H1 (cell line): Measurements from ENCODE around the gene MINDY1. TPM values are rescaled to one million over a fixed set of nuclear protein-coding genes. Genes with fewer than 3 reads are reported as not detected.

ENCODE experiments used
- CTCF ChIA-PET: fragments of 300-600 bp; sonication (Branson Sonifier 250); formaldehyde crosslinking; loops from one replicate; lab custom pipeline; 2021; ENCODE audit not compliant: partially characterized antibody; lab: Charles Lee
- POLR2A ChIA-PET: fragments of 300-600 bp; sonication (Branson Sonifier 250); formaldehyde crosslinking; loops from one replicate; lab custom pipeline; 2021; ENCODE audit warnings: inconsistent platforms; ENCODE audit not compliant: partially characterized antibody; lab: Charles Lee
- DNase-seq, 2 experiments: peaks; one replicate each; pipeline versions ENCODE4 v3.0.0 to v3.0.0-alpha.2; 2010 to 2022; ENCODE audit warnings: low spot score in 2 of 2, low read depth in 1 of 2, mixed read lengths in 1 of 2
- FAIRE-seq: peaks from 2 replicates; lab custom pipeline; 2011; peaks lifted over from hg19 to GRCh38; lab: Jason Lieb, UNC
- H2AFZ ChIP-seq: 2 replicates; pipeline ENCODE4 v1.8.1; 2012; ENCODE audit warnings: low read length, inconsistent platforms
- H2AK5ac ChIP-seq: 2 replicates; pipeline ENCODE4 v1.6.1; 2013; ENCODE audit warnings: low read depth, low read length
- H2BK120ac ChIP-seq: replicated peaks from 2 replicates; pipeline ENCODE3; 2013; ENCODE audit warnings: low read depth, low read length, inconsistent platforms
- H2BK12ac ChIP-seq: 2 replicates; pipeline ENCODE4 v1.6.1; 2013; ENCODE audit warnings: low read depth, low read length
- H2BK15ac ChIP-seq: 2 replicates; pipeline ENCODE4 v1.6.1; 2013; ENCODE audit warnings: low read length
- H2BK20ac ChIP-seq: 2 replicates; pipeline ENCODE4 v1.6.1; 2013; ENCODE audit warnings: low read length
- H2BK5ac ChIP-seq: 2 replicates; pipeline ENCODE4 v1.6.1; 2013; ENCODE audit warnings: low read depth, low read length
- H3K14ac ChIP-seq: 2 replicates; pipeline ENCODE4 v1.6.1; 2013; ENCODE audit warnings: inconsistent platforms; ENCODE audit not compliant: insufficient read length
- H3K18ac ChIP-seq: 2 replicates; pipeline ENCODE4 v1.6.1; 2013; ENCODE audit warnings: low read length; ENCODE audit errors: extremely low read depth
- H3K23ac ChIP-seq: 2 replicates; pipeline ENCODE4 v1.6.1; 2013; ENCODE audit warnings: inconsistent platforms; ENCODE audit not compliant: insufficient read length
- H3K23me2 ChIP-seq: 2 replicates; pipeline ENCODE4 v1.6.1; 2013; ENCODE audit warnings: low read depth, low read length
- H3K27ac ChIP-seq: 2 replicates; pipeline ENCODE4 v1.6.1; 2011; ENCODE audit warnings: low read depth, low read length, inconsistent platforms
- H3K27me3 ChIP-seq, 4 experiments: replicated peaks in 1 of 4; 1 replicate in 1 of 4; 2 replicates in 3 of 4; pipeline versions ENCODE4 v1.6.1 to v1.8.1; 2011 to 2013; ENCODE audit warnings: low read length in 3 of 4, mild to moderate bottlenecking in 3 of 4, inconsistent platforms in 2 of 4, mixed read lengths in 2 of 4, moderate library complexity in 1 of 4; ENCODE audit not compliant: control insufficient read depth in 3 of 4, insufficient read depth in 3 of 4; ENCODE audit errors: extremely low read depth in 1 of 4
- H3K36me3 ChIP-seq, 4 experiments: 2 replicates each; pipeline versions ENCODE4 v1.6.1 to v1.8.1; 2011 to 2013; ENCODE audit warnings: mild to moderate bottlenecking in 4 of 4, low read length in 3 of 4, moderate library complexity in 2 of 4, control low read depth in 1 of 4, inconsistent platforms in 1 of 4; ENCODE audit not compliant: insufficient read depth in 4 of 4, control insufficient read depth in 2 of 4
- H3K4ac ChIP-seq: replicated peaks from 2 replicates; pipeline ENCODE3; 2013; ENCODE audit warnings: low read length, low read depth, mixed read lengths, inconsistent platforms; ENCODE audit not compliant: insufficient read length
- H3K4me1 ChIP-seq, 4 experiments: replicated peaks in 1 of 4; 1 replicate in 1 of 4; 2 replicates in 3 of 4; pipeline versions ENCODE4 v1.6.1 to v1.8.1; 2011 to 2013; ENCODE audit warnings: low read length in 3 of 4, inconsistent platforms in 2 of 4, mixed read lengths in 1 of 4; ENCODE audit not compliant: insufficient read depth in 4 of 4, control insufficient read depth in 3 of 4
- H3K4me2 ChIP-seq, 2 experiments: 2 replicates each; pipeline versions ENCODE4 v1.6.1 to v1.8.1; 2011 to 2013; ENCODE audit warnings: low read depth in 2 of 2, low read length in 2 of 2, control low read depth in 1 of 2, inconsistent platforms in 1 of 2, mild to moderate bottlenecking in 1 of 2; ENCODE audit not compliant: insufficient read depth in 1 of 2
- H3K4me3 ChIP-seq, 4 experiments: fragments of 200-600, 300-600 bp in 1 of 4; sonication (generic), shearing (Covaris generic), sonication (Bioruptor Twin) in 1 of 4; 2 replicates each; pipeline versions ENCODE4 v1.5.1 to v1.8.1; 2011 to 2016; ENCODE audit warnings: low read length in 4 of 4, low read depth in 3 of 4, control low read depth in 2 of 4, inconsistent platforms in 2 of 4, mild to moderate bottlenecking in 2 of 4, mixed read lengths in 1 of 4, moderate library complexity in 1 of 4; ENCODE audit not compliant: insufficient read depth in 2 of 4; ENCODE audit errors: extremely low read depth in 1 of 4
- H3K56ac ChIP-seq: replicated peaks from 2 replicates; pipeline ENCODE3; 2013; ENCODE audit warnings: low read depth, mild to moderate bottlenecking, mixed read lengths, low read length, inconsistent platforms; ENCODE audit not compliant: insufficient read length
- H3K79me1 ChIP-seq: 2 replicates; pipeline ENCODE4 v1.6.1; 2013; ENCODE audit warnings: low read depth, low read length, control low read depth
- H3K79me2 ChIP-seq, 2 experiments: 2 replicates each; pipeline versions ENCODE4 v1.6.1 to v1.8.1; 2012 to 2013; ENCODE audit warnings: low read length in 2 of 2, mild to moderate bottlenecking in 2 of 2, inconsistent platforms in 1 of 2; ENCODE audit not compliant: insufficient read depth in 2 of 2, control insufficient read depth in 1 of 2
- H3K9ac ChIP-seq, 4 experiments: replicated peaks in 1 of 4; 1 replicate in 1 of 4; 2 replicates in 3 of 4; pipeline versions ENCODE4 v1.6.1 to v1.8.1; 2011 to 2013; ENCODE audit warnings: low read depth in 3 of 4, low read length in 3 of 4, control low read depth in 2 of 4, mild to moderate bottlenecking in 2 of 4, moderate library complexity in 2 of 4, inconsistent platforms in 1 of 4; ENCODE audit errors: extremely low read depth in 1 of 4
- H3K9me3 ChIP-seq, 2 experiments: 2 replicates each; pipeline versions ENCODE4 v1.6.1 to v1.8.1; 2012 to 2013; ENCODE audit warnings: mild to moderate bottlenecking in 2 of 2, moderate library complexity in 2 of 2, control low read depth in 1 of 2, inconsistent platforms in 1 of 2, low read depth in 1 of 2, low read length in 1 of 2, mixed read lengths in 1 of 2; ENCODE audit not compliant: insufficient read depth in 2 of 2
- H4K20me1 ChIP-seq, 2 experiments: replicated peaks in 1 of 2; 2 replicates each; pipeline versions ENCODE3 to v1.8.1; 2011 to 2013; ENCODE audit warnings: inconsistent platforms in 2 of 2, low read length in 2 of 2, mild to moderate bottlenecking in 1 of 2; ENCODE audit not compliant: insufficient read depth in 2 of 2, control insufficient read depth in 1 of 2
- H4K5ac ChIP-seq: 2 replicates; pipeline ENCODE4 v1.6.1; 2013; ENCODE audit warnings: low read length, low read depth, mixed read lengths, inconsistent platforms; ENCODE audit not compliant: insufficient read length
- H4K8ac ChIP-seq: 2 replicates; pipeline ENCODE4 v1.8.0; 2013; ENCODE audit warnings: mild to moderate bottlenecking, moderate library complexity, low read length, inconsistent platforms; ENCODE audit not compliant: insufficient read depth; ENCODE audit errors: extremely low read depth
- H4K91ac ChIP-seq: replicated peaks from 2 replicates; pipeline ENCODE3; 2013; ENCODE audit warnings: low read length, mixed read lengths, inconsistent platforms; ENCODE audit not compliant: insufficient read length
- CBX8 ChIP-seq: fragments of 300-800, 300-1000 bp; sonication (generic); IDR thresholded peaks from 2 replicates; pipeline ENCODE4 v1.7.1; 2016; ENCODE audit warnings: low read depth, low read length, borderline replicate concordance
- CTCF ChIP-seq, 3 experiments: IDR thresholded peaks; 1 replicate in 2 of 3; 2 replicates in 1 of 3; pipeline versions ENCODE4 v1.5.1 to v1.6.1; 2011; ENCODE audit warnings: low read length in 3 of 3, mild to moderate bottlenecking in 3 of 3, inconsistent platforms in 2 of 3, low read depth in 1 of 3, moderate library complexity in 1 of 3; ENCODE audit not compliant: insufficient read depth in 1 of 3; ENCODE audit errors: control extremely low read depth in 1 of 3
- JUND ChIP-seq: IDR thresholded peaks from 2 replicates; pipeline ENCODE4 v1.6.1; 2011; ENCODE audit warnings: mild to moderate bottlenecking, improper control_type of control experiment, low read length
- KDM1A ChIP-seq: fragments of 200-600, 300-600 bp; sonication (generic); IDR thresholded peaks from 2 replicates; pipeline ENCODE4 v1.7.1; 2016; ENCODE audit warnings: mild to moderate bottlenecking, low read length, borderline replicate concordance
- WGBS, 2 experiments: shearing (Covaris generic) in 1 of 2; methylation state at CpG; one replicate each; pipeline versions ENCODE4 v1.1.6 to v1.1.7; 2013 to 2015; ENCODE audit warnings: low lambda C conversion rate in 2 of 2, mixed read lengths in 2 of 2, inconsistent platforms in 1 of 2, low coverage in 1 of 2, missing lambda C conversion rate in 1 of 2; ENCODE audit not compliant: insufficient replicate concordance in 2 of 2, insufficient coverage in 1 of 2, insufficient read length in 1 of 2; ENCODE audit errors: extremely low coverage in 1 of 2, missing lambda C conversion rate in 1 of 2; 5-methylcytosine and 5-hydroxymethylcytosine counted together
- polyA plus RNA-seq, 7 experiments: library from polyadenylated mRNA; depleted of rRNA in 3 of 7; stranded (reverse) in 5 of 7; unstranded in 2 of 7; fragments of >200 nt in 5 of 7; fragments of 200-250 nt in 2 of 7; gene quantifications; 1 replicate in 5 of 7; 2 replicates in 1 of 7; 4 replicates in 1 of 7; pipeline versions ENCODE4 v1.2.1 to v1.2.3, GENCODE V29; 2011 to 2013; ENCODE audit warnings: missing spikeins in 2 of 7, mixed read lengths in 2 of 7
- total RNA-seq: library from RNA; stranded (reverse); fragmentation: NEBNext Ultra II Directional; extraction: Animal tissue kit (Norgen Biotek cat#: 25700); gene quantifications from 2 replicates; pipeline ENCODE4 v1.2.1, GENCODE V29; 2021

The MINDY1 gene
- total and polyA plus RNA-seq, 2 of the 8 experiments (the other 6 are each of a cell fraction or from before 2014, with no cell fraction given) = 10.3 to 11.4 TPM

GRCh38 chr1:150954708-150955107 is 52.0 kb downstream of the MINDY1 start:
- H2AK5ac ChIP-seq = no peak overlapping the region
- FAIRE-seq (no peak), DNase-seq (no peak)
- no peak overlapping the region for H3K4me3 ChIP-seq
- no peak overlapping the region for H2BK12ac ChIP-seq
- no peaks in the 10 kb centered on the region for H3K4me1 ChIP-seq
- no peak overlapping the region for H3K4ac ChIP-seq
- peaks cover 15 to 70% (median 45%) of the 10 kb centered on the region in 4 experiments; a peak in 7 of 8 replicates for H3K36me3 ChIP-seq
- no peak overlapping the region for H3K9ac ChIP-seq
- no peak overlapping the region for H4K91ac ChIP-seq
- H2BK120ac ChIP-seq = no peak overlapping the region
- no peaks in the 10 kb centered on the region for H3K79me2 ChIP-seq
- H3K79me1 ChIP-seq = no peaks in the 10 kb centered on the region
- CTCF ChIA-PET = interaction anchor here (0.7 to 2.2 kb wide), 4 partner anchors 17 to 46 kb away, joined by 3 to 12 read pairs (median 6); no protein-coding TSS in a partner anchor
- no peak overlapping the region for H2BK5ac ChIP-seq
- no peak overlapping the region for H3K14ac ChIP-seq
- POLR2A ChIA-PET = interaction anchor here (2.0 to 14.5 kb wide), 2 partner anchors 12 to 27 kb away, joined by 7 to 126 read pairs; partner anchors contain the start of gene ANXA9
- no peak overlapping the region for H3K27ac ChIP-seq
- no peak overlapping the region for H3K23ac ChIP-seq
- no peak overlapping the region for H3K56ac ChIP-seq
- no peak overlapping the region for H2AFZ ChIP-seq
- H2BK15ac ChIP-seq = no peak overlapping the region
- peaks cover 0 to 2% of the 10 kb centered on the region in 2 experiments for H4K20me1 ChIP-seq
- H4K8ac ChIP-seq = no peak overlapping the region
- no peaks in the 10 kb centered on the region for H3K9me3 ChIP-seq
- H4K5ac ChIP-seq = no peak overlapping the region
- H3K23me2 ChIP-seq = no peaks in the 10 kb centered on the region
- no peaks in the 10 kb centered on the region for H3K27me3 ChIP-seq
- H2BK20ac ChIP-seq = no peak overlapping the region
- 94% methylated on average over 3 of the region's 3 CpGs; no CpG with 5 or more reads in 1 of the 2 experiments for WGBS, 2 experiments
- TF ChIP-seq CTCF (IDR thresholded peaks at IDR 0.05; ENCODE audit: control extremely low read depth in 1 of 3, insufficient read depth in 1 of 3, low read depth in 1 of 3, low read length in 3 of 3) (no peak), JUND (no peak), KDM1A (no peak), CBX8 (no peak)
- H3K18ac ChIP-seq = no peak overlapping the region
- H3K4me2 ChIP-seq = no peak overlapping the region
